ENCODE measurements around the gene BCAS4.

The BCAS4 gene

DNA sequence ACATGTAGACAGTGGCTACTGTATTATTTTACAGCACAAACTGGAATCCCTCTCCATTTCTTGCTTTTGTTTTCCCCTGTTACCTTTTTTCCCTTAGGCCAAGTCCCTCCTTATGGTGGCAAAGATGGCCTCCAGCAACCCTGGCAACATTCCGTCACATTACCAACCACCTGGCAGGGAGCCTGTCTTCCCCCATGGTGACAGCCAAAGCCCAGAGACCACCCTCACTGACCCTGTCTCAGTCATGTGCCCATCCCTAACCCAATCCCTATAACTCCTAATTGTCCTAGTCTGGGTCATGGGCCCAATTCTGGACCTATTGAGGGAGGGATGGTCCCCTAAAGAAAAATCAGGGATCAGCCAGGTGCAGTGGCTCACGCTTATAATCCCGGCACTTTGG, 35.9 kb upstream of the BCAS4 start:
- TF ChIP-seq, protein P1, sequence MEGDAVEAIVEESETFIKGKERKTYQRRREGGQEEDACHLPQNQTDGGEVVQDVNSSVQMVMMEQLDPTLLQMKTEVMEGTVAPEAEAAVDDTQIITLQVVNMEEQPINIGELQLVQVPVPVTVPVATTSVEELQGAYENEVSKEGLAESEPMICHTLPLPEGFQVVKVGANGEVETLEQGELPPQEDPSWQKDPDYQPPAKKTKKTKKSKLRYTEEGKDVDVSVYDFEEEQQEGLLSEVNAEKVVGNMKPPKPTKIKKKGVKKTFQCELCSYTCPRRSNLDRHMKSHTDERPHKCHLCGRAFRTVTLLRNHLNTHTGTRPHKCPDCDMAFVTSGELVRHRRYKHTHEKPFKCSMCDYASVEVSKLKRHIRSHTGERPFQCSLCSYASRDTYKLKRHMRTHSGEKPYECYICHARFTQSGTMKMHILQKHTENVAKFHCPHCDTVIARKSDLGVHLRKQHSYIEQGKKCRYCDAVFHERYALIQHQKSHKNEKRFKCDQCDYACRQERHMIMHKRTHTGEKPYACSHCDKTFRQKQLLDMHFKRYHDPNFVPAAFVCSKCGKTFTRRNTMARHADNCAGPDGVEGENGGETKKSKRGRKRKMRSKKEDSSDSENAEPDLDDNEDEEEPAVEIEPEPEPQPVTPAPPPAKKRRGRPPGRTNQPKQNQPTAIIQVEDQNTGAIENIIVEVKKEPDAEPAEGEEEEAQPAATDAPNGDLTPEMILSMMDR (IDR thresholded peaks at IDR 0.05; ENCODE audit: low read length) = no peak
- TF ChIP-seq EZH2 (IDR thresholded peaks at IDR 0.05; ENCODE audit: borderline replicate concordance, low read length) = no peak
- no peaks in the 10 kb centered on the region for H3K4me1 ChIP-seq (ENCODE audit: insufficient read depth, low read length, severe bottlenecking)
- no peak overlapping the region for H2AFZ ChIP-seq (ENCODE audit: low read length)
- no peak overlapping the region for H3K9ac ChIP-seq (ENCODE audit: low read length)
- no peaks in the 10 kb centered on the region for H3K9me2 ChIP-seq (ENCODE audit: low read depth, low read length)
- no peaks in the 10 kb centered on the region for H3F3A ChIP-seq (ENCODE audit: insufficient read depth, low read length)
- H3K36me3 ChIP-seq (ENCODE audit: insufficient read depth, low read length) = no peaks in the 10 kb centered on the region; the same call in 1 of the 2 replicates
- H3K27ac ChIP-seq (ENCODE audit: low read depth, low read length, poor library complexity, severe bottlenecking) = no peak overlapping the region
- H3K27me3 ChIP-seq (ENCODE audit: insufficient read depth, low read length) = no peaks in the 10 kb centered on the region
- no peaks in the 10 kb centered on the region for H3K79me2 ChIP-seq (ENCODE audit: insufficient read depth, low read length)
- no peak overlapping the region for H3K4me2 ChIP-seq (ENCODE audit: low read length)
- no peaks in the 10 kb centered on the region for H4K20me1 ChIP-seq (ENCODE audit: insufficient read depth, low read length)
- no peak overlapping the region for H3K4me3 ChIP-seq (ENCODE audit: low read depth, low read length, poor library complexity, severe bottlenecking)
- H3K9me3 ChIP-seq (ENCODE audit: low read length) = no peaks in the 10 kb centered on the region

DNA sequence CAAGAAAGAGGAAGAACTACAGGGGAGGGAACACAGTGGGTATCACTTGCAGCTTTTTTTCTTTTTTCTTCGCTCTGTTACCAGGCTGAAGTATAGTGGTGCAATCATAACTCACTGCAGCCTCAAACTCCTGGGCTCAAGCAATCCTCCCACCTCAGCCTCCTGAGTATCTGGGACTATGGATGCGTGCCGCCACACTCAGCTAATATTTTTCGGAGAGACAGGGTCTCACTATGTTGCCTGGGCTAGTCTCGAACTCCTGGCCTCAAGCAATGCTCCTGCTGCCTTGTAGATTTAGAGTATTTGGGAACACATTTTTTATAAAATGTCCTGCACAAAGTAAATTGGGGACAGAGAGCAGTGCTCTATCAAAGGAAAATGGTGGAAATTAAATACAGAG, 35.2 kb upstream of the BCAS4 start:
- Histone ChIP-seq H3K9me2 (ENCODE audit: low read depth, low read length) (no peaks in the 10 kb centered on the region), H4K20me1 (ENCODE audit: insufficient read depth, low read length) (no peaks in the 10 kb centered on the region), H3K4me3 (ENCODE audit: low read depth, low read length, poor library complexity, severe bottlenecking) (no peak overlapping the region), H3K27ac (ENCODE audit: low read depth, low read length, poor library complexity, severe bottlenecking) (no peak overlapping the region), H3K36me3 (ENCODE audit: insufficient read depth, low read length) (no peaks in the 10 kb centered on the region), H3K4me2 (ENCODE audit: low read length) (no peak overlapping the region), H3K27me3 (ENCODE audit: insufficient read depth, low read length) (no peaks in the 10 kb centered on the region), H2AFZ (ENCODE audit: low read length) (no peak overlapping the region), H3K9me3 (ENCODE audit: low read length) (no peaks in the 10 kb centered on the region), H3K9ac (ENCODE audit: low read length) (no peak overlapping the region), H3F3A (ENCODE audit: insufficient read depth, low read length) (no peaks in the 10 kb centered on the region), H3K4me1 (ENCODE audit: insufficient read depth, low read length, severe bottlenecking) (no peaks in the 10 kb centered on the region), H3K79me2 (ENCODE audit: insufficient read depth, low read length) (no peaks in the 10 kb centered on the region)
- TF ChIP-seq, protein P1 (IDR thresholded peaks at IDR 0.05; ENCODE audit: low read length) = no peak
- TF ChIP-seq EZH2 (IDR thresholded peaks at IDR 0.05; ENCODE audit: borderline replicate concordance, low read length) = no peak

DNA sequence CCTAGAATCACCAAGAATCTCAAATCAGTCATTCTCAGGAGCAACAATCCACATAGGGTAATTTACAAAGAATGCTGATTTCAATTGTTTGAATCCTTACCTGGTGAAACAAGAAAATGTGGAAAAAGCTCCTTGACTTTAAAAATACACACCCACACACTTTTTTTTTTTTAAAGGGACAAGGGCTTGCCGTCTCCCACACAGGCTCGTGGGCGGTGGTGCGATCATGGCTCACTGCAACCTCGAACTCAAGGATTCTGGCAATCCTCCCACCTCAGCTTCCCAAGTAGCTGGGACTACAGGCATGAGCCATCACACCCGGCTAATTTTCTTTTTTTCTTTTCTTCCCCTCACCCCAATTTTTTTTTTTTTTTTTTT, 32.8 kb upstream of the BCAS4 start:
- no peak overlapping the region for H3K9ac ChIP-seq (ENCODE audit: low read length)
- no peaks in the 10 kb centered on the region for H3K9me3 ChIP-seq (ENCODE audit: low read length)
- no peaks in the 10 kb centered on the region for H3K36me3 ChIP-seq (ENCODE audit: insufficient read depth, low read length)
- H3K79me2 ChIP-seq (ENCODE audit: insufficient read depth, low read length) = no peaks in the 10 kb centered on the region
- no peaks in the 10 kb centered on the region for H3K9me2 ChIP-seq (ENCODE audit: low read depth, low read length)
- H3K27me3 ChIP-seq (ENCODE audit: insufficient read depth, low read length) = no peaks in the 10 kb centered on the region
- H3K4me1 ChIP-seq (ENCODE audit: insufficient read depth, low read length, severe bottlenecking) = no peaks in the 10 kb centered on the region
- H2AFZ ChIP-seq (ENCODE audit: low read length) = no peak overlapping the region
- H4K20me1 ChIP-seq (ENCODE audit: insufficient read depth, low read length) = no peaks in the 10 kb centered on the region
- TF ChIP-seq EZH2 (IDR thresholded peaks at IDR 0.05; ENCODE audit: borderline replicate concordance, low read length) = no peak
- TF ChIP-seq, protein P1 (IDR thresholded peaks at IDR 0.05; ENCODE audit: low read length) = no peak
- H3F3A ChIP-seq (ENCODE audit: insufficient read depth, low read length) = no peaks in the 10 kb centered on the region
- no peak overlapping the region for H3K4me3 ChIP-seq (ENCODE audit: low read depth, low read length, poor library complexity, severe bottlenecking)
- H3K4me2 ChIP-seq (ENCODE audit: low read length) = no peak overlapping the region
- no peak overlapping the region for H3K27ac ChIP-seq (ENCODE audit: low read depth, low read length, poor library complexity, severe bottlenecking)
